Activated T-helper 1 cell treated with anti-CD3 and anti-CD28 coated beads, Interleukin-12 subunit alpha, Interleukin-12 subunit beta, Interleukin-2, Interleukin-4 antibody, amounts not matched to agents 30 ng/mL and 10 ng/mL and 1 ng/mL, durations not matched to agents 14 hours and 24 hours and 36 hours (primary cell): Measurements from ENCODE around the gene SH3PXD2B. TPM values are rescaled to one million over a fixed set of nuclear protein-coding genes. Genes with fewer than 3 reads are reported as not detected.

Source experiments
- DNase-seq: peaks from one replicate; pipeline ENCODE4 v3.0.0; 2021; ENCODE audit warnings: low spot score
- H3K27ac Mint-ChIP-seq: one replicate; pipeline ENCODE4 v1.8.0; 2021; ENCODE audit warnings: mild to moderate bottlenecking, mixed read lengths
- H3K27me3 Mint-ChIP-seq: one replicate; pipeline ENCODE4 v1.8.0; 2022; ENCODE audit warnings: mild to moderate bottlenecking, moderate library complexity, mixed read lengths; ENCODE audit not compliant: insufficient read depth
- H3K36me3 Mint-ChIP-seq: one replicate; pipeline ENCODE4 v1.8.0; 2021; ENCODE audit warnings: low read depth, mixed read lengths
- H3K4me1 Mint-ChIP-seq: one replicate; pipeline ENCODE4 v1.8.0; 2021; ENCODE audit warnings: low read depth, mixed read lengths
- H3K4me3 Mint-ChIP-seq: one replicate; pipeline ENCODE4 v1.8.0; 2021; ENCODE audit warnings: mild to moderate bottlenecking, moderate library complexity, mixed read lengths
- H3K9me3 Mint-ChIP-seq: one replicate; pipeline ENCODE4 v1.8.0; 2021; ENCODE audit warnings: mixed read lengths
- intact Hi-C: fragments of 100-400 bp; cut with micrococcal nuclease; formaldehyde crosslinking; loops from one replicate; pipeline ENCODE4 v1.15.1; 2024
- total RNA-seq: library from RNA; stranded (reverse); gene quantifications from 2 replicates; pipeline ENCODE4 v1.2.3, GENCODE V29; 2022

SH3PXD2B gene
- total RNA-seq, 1 donor from 2014 or later = 0.26 TPM

DNA sequence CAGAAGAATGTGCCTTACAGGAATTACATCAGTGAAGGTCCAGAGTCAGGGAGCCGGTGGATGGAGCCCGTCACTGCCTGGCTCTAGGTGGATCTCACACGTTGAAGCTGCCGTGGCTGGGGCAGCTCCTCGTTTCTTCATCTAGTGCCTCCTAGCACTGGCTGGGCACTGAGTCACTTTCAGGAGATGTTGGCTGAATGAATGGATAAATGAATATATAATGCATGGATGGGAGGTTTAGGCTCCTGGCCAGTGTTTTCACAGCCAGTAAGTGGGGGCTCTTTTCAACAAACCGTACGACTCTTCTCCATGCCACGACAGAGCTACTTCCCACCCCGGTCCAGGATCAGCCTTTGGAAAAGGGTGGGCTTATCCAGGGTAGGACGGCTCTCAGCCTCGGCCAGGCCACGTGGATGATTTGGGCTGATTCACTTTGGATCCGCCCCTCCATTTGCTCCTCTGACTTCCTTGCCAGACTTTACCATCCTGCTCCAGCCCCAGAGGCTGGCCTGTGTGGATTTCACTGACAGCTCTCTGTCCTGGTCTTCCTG is 1.3 kb upstream of the SH3PXD2B start:
- no peaks in the 10 kb centered on the region for H3K36me3 Mint-ChIP-seq
- intact Hi-C loops = no loop called here
- H3K4me1 Mint-ChIP-seq = peaks cover 7% of the 10 kb centered on the region
- no peaks in the 10 kb centered on the region for H3K9me3 Mint-ChIP-seq
- H3K27me3 Mint-ChIP-seq = peaks cover 50% of the 10 kb centered on the region
- DNase-seq = no peak
- H3K27ac Mint-ChIP-seq = no peak overlapping the region
- H3K4me3 Mint-ChIP-seq = no peak overlapping the region

- Mint-ChIP-seq H3K27me3 (peaks cover 50% of the 10 kb centered on the region), H3K9me3 (no peaks in the 10 kb centered on the region), H3K27ac (no peak overlapping the region), H3K4me1 (peaks cover 6% of the 10 kb centered on the region), H3K36me3 (no peaks in the 10 kb centered on the region), H3K4me3 (peak overlapping the region; percentile 59)
- DNase-seq = no peak
- intact Hi-C loops = no loop called here
Observed at GRCh38 chr5:172455087-172455381, 709 bp upstream of the SH3PXD2B start.

GRCh38 chr5:172453986-172454357 is 353 bp downstream of the SH3PXD2B start:
- intact Hi-C loops = no loop called here
- peaks cover 48% of the 10 kb centered on the region for H3K27me3 Mint-ChIP-seq
- H3K9me3 Mint-ChIP-seq = no peaks in the 10 kb centered on the region
- H3K36me3 Mint-ChIP-seq = no peaks in the 10 kb centered on the region
- peaks cover 6% of the 10 kb centered on the region for H3K4me1 Mint-ChIP-seq
- H3K4me3 Mint-ChIP-seq = peak overlapping the region; percentile 58
- no peak overlapping the region for H3K27ac Mint-ChIP-seq
- no peak for DNase-seq

DNA sequence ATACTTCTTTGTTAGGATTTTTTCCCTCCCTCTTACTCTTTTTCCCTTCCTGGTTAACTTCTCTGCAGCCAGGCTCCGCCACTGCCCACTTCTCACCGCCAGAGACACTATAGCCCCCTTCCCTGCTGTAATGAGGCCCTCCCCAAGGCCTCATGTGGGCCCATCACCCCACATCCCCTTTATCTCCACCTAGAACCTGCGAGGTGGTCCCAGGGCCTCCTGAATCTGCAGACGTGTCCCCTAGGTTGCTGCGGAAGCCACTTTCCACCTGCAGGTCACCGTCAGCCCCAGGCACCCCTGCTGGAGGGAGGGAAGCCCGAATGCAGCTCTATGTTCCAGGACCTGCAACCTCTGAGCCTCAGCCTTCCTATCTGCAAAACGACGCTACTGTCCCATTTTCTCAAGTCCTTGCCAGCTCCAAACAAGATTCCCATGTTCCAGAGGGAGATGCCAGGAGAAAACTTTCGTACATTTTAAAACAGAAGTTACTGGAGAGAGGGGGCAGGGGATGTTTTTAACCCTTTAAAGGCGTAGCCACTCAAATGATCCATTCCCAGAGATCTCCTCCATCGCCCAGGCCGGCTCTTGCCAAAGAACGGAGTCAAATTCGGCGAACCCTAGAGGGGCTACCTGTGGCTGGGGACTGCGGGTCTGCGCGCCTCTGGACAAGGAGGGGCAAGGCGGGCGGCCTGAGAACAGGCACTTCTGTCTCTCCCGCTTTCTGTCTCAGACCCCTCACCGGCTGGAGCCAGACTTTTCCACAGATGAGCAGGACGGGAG is 929 bp downstream of the SH3PXD2B start:
- DNase-seq = no peak
- H3K4me1 Mint-ChIP-seq = peaks cover 6% of the 10 kb centered on the region
- intact Hi-C loops = no loop called here
- no peak overlapping the region for H3K27ac Mint-ChIP-seq
- no peaks in the 10 kb centered on the region for H3K9me3 Mint-ChIP-seq
- H3K27me3 Mint-ChIP-seq = peaks cover 52% of the 10 kb centered on the region
- H3K4me3 Mint-ChIP-seq = peak overlapping the region; percentile 58
- no peaks in the 10 kb centered on the region for H3K36me3 Mint-ChIP-seq

DNA sequence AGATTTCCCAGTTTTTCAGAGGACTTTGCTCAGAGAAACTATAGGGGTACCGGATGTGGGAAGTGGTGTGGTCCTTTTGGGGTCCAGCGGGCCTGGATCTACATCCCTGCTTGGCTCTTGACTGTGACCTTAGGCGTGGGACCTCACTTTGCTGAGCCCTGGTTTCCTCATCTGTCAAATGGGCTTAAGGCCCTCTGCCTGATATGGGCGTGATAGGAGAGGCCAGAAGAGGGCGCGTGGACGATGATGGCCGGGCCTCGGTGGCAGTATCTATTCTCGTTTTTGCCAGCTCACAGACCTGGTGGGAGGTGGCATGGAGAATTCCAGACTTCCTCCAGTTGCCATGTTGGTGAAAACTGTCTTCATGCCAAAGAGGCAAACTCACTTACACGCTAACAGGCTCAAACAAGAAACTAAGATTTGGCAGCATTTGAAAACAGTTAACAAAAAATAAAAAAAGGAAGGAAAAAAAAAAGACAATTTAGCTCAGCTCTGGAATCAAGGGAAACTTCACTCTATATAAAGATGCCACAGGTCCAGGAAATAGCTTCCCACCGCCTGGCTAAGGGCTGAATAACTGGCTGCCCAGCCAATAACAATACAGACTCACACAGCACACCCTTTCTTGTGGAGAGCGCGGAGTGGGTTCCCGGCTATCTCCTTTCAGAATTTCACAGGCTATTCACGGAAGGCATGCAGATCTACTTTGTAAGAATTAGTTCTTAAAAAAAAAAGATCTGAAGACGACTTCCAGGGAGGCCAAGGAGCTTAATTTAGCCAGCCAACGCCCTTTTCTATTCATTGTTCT is 1.7 kb downstream of the SH3PXD2B start:
- Mint-ChIP-seq H3K27ac (no peak overlapping the region), H3K4me3 (peak overlapping the region; percentile 58), H3K27me3 (peaks cover 54% of the 10 kb centered on the region), H3K9me3 (no peaks in the 10 kb centered on the region), H3K4me1 (peaks cover 6% of the 10 kb centered on the region), H3K36me3 (no peaks in the 10 kb centered on the region)
- DNase-seq = no peak
- intact Hi-C loops = no loop called here

- Mint-ChIP-seq H3K9me3 (no peaks in the 10 kb centered on the region), H3K36me3 (no peaks in the 10 kb centered on the region), H3K27me3 (peaks cover 56% of the 10 kb centered on the region), H3K4me3 (no peak overlapping the region), H3K27ac (no peak overlapping the region), H3K4me1 (peaks cover 6% of the 10 kb centered on the region)
- DNase-seq = no peak
- intact Hi-C loops = no loop called here
Observed at GRCh38 chr5:172451771-172452197, 2.5 kb downstream of the SH3PXD2B start.

DNA sequence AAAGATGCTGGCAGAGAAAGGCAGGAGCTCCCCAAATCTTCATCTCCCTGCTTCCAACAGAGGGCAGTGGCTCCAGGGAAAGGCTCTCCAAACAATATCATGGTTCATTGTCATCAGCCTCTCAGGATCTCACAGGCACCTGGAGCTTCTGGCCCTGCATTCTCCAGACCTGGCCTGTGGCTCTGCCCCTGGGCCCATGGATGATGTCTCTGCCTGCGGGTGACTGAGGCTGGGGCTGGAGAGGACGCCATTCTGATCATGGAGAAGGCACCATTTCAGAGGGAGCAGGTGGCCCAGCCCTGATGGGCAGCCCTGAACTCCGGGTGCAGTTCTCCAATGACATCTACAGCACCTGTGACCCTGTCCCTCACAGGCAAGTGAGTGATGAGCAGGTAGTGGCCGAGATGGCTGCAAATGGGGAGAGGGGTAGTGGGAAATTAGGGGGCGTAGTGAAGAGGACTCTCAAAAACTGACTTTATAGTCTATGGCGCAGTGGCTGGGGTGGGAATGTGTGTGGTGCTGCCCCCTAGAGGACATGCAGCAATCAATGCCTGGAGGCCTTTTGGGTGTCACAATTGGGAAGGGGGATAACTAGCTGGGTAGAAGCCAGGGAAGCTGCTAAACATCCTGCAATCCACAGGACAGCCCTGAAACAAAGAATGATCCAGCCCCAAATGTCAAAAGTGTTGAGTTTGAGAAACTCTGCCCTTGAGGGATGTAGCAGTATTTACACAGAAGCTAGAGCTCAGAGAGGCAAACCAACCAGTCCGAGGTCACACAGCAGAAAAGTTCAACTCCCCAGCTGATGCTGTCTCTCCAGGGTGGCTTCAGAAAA is 3.2 kb downstream of the SH3PXD2B start:
- Mint-ChIP-seq H3K27me3 (peaks cover 57% of the 10 kb centered on the region), H3K27ac (no peak overlapping the region), H3K9me3 (no peaks in the 10 kb centered on the region), H3K4me3 (no peak overlapping the region), H3K4me1 (peaks cover 6% of the 10 kb centered on the region), H3K36me3 (no peaks in the 10 kb centered on the region)
- intact Hi-C loops = no loop called here
- DNase-seq = no peak

- H3K4me3 Mint-ChIP-seq = no peak overlapping the region
- no peak overlapping the region for H3K27ac Mint-ChIP-seq
- peaks cover 6% of the 10 kb centered on the region for H3K4me1 Mint-ChIP-seq
- intact Hi-C loops = no loop called here
- H3K36me3 Mint-ChIP-seq = no peaks in the 10 kb centered on the region
- DNase-seq = no peak
- no peaks in the 10 kb centered on the region for H3K9me3 Mint-ChIP-seq
- peaks cover 53% of the 10 kb centered on the region for H3K27me3 Mint-ChIP-seq
Observed at GRCh38 chr5:172450453-172450852, 3.9 kb downstream of the SH3PXD2B start.

DNA sequence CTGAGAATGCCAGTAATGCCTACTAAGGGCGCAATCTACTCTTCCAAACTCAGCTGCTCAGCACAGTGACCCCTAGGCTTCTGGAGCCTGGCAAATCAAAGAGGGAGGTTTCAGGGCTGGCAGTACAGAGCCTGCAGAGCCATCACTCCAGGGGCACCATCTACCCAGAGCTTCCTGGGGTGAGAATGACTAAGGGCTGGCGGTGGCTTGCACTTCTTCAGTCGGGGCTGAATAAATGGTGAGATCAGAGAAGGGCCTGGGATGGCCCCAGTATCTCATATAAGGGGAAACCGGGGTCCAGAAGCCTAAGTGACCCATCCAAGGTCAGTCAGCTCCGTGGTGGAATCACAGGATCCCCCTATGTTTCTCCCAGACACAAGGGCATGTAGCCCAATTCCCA is 5.3 kb downstream of the SH3PXD2B start:
- intact Hi-C loops = no loop called here
- no peak overlapping the region for H3K4me3 Mint-ChIP-seq
- DNase-seq = no peak
- peaks cover 3% of the 10 kb centered on the region for H3K4me1 Mint-ChIP-seq
- H3K27me3 Mint-ChIP-seq = peaks cover 51% of the 10 kb centered on the region
- H3K27ac Mint-ChIP-seq = no peak overlapping the region
- H3K9me3 Mint-ChIP-seq = no peaks in the 10 kb centered on the region
- no peaks in the 10 kb centered on the region for H3K36me3 Mint-ChIP-seq

DNA sequence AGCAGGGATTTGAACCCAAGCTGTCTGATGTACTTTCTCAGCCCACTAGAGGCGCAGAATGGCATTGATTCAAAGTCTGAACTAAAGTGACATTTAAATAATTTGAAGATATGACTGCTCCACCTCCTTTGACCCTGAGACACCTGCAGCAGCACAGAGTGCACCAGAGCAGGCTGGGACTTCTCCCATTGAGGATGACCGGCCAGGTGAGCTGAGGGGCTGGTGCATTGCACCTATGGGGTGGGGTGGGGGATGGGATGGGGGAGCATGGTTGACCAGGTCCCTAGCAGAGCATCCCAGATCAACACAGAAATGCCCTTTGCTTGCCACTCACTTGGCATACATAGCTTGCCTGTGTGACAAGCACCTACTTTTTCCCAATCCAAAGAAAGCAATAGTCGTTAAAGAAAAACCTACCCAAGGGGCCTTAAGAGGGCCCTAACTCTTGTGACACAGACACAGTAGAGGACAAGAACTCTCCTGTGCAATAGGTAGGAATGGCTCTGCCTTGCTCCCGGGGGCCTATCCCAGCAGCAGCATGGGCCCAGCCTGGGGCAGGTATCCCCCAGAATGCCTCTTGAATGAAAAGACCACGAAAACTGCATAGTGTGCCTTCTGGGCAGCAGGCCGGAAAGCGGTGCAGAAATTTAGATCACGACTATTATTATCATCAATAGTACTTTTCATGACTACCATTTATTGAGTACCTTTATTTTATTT is 6.5 kb downstream of the SH3PXD2B start:
- no peaks in the 10 kb centered on the region for H3K9me3 Mint-ChIP-seq
- H3K36me3 Mint-ChIP-seq = no peaks in the 10 kb centered on the region
- DNase-seq = no peak
- H3K27ac Mint-ChIP-seq = no peak overlapping the region
- peaks cover 43% of the 10 kb centered on the region for H3K27me3 Mint-ChIP-seq
- H3K4me3 Mint-ChIP-seq = no peak overlapping the region
- peaks cover 12% of the 10 kb centered on the region for H3K4me1 Mint-ChIP-seq
- intact Hi-C loops = no loop called here

DNA sequence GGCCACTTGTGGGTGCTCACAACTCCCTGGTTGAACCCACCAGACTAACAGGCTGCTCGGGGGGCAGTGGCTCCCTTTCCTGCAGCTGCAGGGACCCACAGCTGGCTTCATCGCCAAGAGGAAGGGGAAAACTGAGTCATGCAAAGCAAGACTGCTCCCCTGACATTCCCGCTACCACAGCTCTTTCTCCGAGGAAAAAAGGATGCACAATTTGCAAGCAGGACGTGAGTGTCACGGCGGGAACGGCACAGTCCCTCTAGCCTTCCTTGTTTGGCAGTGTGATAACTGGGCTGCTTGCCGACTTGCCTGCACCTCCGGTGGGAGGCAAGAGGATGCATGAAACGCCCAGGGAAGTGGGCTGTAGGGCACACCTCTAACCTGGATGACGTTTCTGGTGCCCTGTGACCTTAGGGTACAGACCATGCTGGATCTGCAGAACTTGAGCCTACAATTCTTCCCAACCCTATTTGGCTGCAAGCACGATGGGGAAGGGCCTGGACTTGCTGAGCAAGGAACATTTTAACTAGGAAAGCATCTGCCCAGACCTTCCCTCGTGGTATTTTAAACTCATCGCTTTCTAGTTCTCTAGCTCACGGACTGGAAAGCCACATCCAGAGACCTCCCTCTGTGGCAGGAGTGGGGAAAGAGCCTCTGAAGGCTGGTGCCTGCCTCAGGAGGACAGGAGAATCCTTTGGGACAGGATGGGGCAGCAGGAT is 7.8 kb downstream of the SH3PXD2B start:
- H3K4me1 Mint-ChIP-seq = peaks cover 12% of the 10 kb centered on the region
- no peak overlapping the region for H3K4me3 Mint-ChIP-seq
- no peaks in the 10 kb centered on the region for H3K9me3 Mint-ChIP-seq
- intact Hi-C loops = no loop called here
- no peak for DNase-seq
- H3K27ac Mint-ChIP-seq = no peak overlapping the region
- H3K27me3 Mint-ChIP-seq = peaks cover 32% of the 10 kb centered on the region
- no peaks in the 10 kb centered on the region for H3K36me3 Mint-ChIP-seq

- Mint-ChIP-seq H3K36me3 (no peaks in the 10 kb centered on the region), H3K9me3 (no peaks in the 10 kb centered on the region), H3K27ac (no peak overlapping the region), H3K27me3 (peaks cover 26% of the 10 kb centered on the region), H3K4me3 (no peak overlapping the region), H3K4me1 (peaks cover 12% of the 10 kb centered on the region)
- DNase-seq = no peak
- intact Hi-C loops = no loop called here
Observed at GRCh38 chr5:172445866-172446265, 8.5 kb downstream of the SH3PXD2B start.
